ENCODE measurements around the gene NFIC. TPM values are rescaled to one million over a fixed set of nuclear protein-coding genes. Genes with fewer than 3 reads are reported as not detected.

Gene NFIC
- total RNA-seq, 1 experiment from 2014 or later, result 8.0 TPM

DNA sequence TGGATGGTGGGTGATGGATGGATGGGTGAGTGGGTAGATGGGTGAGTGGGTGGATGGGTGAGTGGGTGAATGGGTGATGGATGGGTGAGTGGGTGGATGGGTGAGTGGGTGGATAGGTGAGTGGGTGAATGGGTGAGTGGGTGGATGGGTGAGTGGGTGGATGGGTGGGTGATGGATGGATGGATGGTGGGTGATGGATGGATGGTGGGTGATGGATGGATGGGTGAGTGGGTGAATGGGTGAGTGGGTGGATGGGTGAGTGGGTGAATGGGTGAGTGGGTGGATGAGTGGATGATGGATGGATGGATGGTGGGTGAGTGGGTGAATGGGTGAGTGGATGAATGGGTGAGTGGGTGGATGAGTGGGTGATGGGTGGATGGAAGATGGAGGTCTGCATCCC, 111.1 kb downstream of the NFIC start:
- no peak overlapping the region for H3K9ac ChIP-seq (ENCODE audit: extremely low read depth, insufficient read length, low read length)

More for the DNA sequence above, 111.1 kb downstream of the NFIC start:
- Histone ChIP-seq H3K79me1 (ENCODE audit: insufficient read depth, low read depth, low read length, poor library complexity, severe bottlenecking) (no peaks in the 10 kb centered on the region), H3K9me3 (ENCODE audit: control insufficient read depth, low read depth, low read length) (no peaks in the 10 kb centered on the region), H3K4me1 (ENCODE audit: insufficient read depth, low read length) (no peaks in the 10 kb centered on the region), H3K14ac (ENCODE audit: insufficient read depth, low read length) (no peak overlapping the region), H2BK5ac (ENCODE audit: insufficient read length, low read length) (no peak overlapping the region), H4K8ac (replicated peaks; ENCODE audit: insufficient read length, low read depth, low read length) (no peak overlapping the region), H3K23me2 (ENCODE audit: insufficient read length, low read depth, low read length, poor library complexity, severe bottlenecking) (peaks cover 4% of the 10 kb centered on the region), H3T11ph (ENCODE audit: low read length) (no peak overlapping the region), H4K91ac (ENCODE audit: insufficient read length, low read depth, low read length) (no peak overlapping the region), H3K56ac (ENCODE audit: insufficient read length, low read depth, low read length) (no peak overlapping the region), H2BK120ac (ENCODE audit: low read depth, low read length, poor library complexity, severe bottlenecking) (no peak overlapping the region), H4K20me1 (ENCODE audit: control insufficient read depth, insufficient read depth, insufficient read length) (no peaks in the 10 kb centered on the region), H2BK20ac (ENCODE audit: low read depth, low read length, poor library complexity, severe bottlenecking) (no peak overlapping the region), H2AK5ac (ENCODE audit: insufficient read length, low read length) (no peak overlapping the region), H2BK12ac (ENCODE audit: insufficient read length, low read depth, low read length) (no peak overlapping the region), H4K5ac (ENCODE audit: insufficient read length, low read depth, low read length) (no peak overlapping the region), H3K4me2 (ENCODE audit: insufficient read depth, insufficient read length, low read length) (no peak overlapping the region), H2BK15ac (ENCODE audit: low read depth, low read length) (no peak overlapping the region), H3K79me2 (ENCODE audit: insufficient read depth, low read length) (no peaks in the 10 kb centered on the region), H2AFZ (ENCODE audit: low read length) (no peak overlapping the region), H3K27me3 (ENCODE audit: insufficient read depth, low read length) (no peaks in the 10 kb centered on the region), H3K18ac (ENCODE audit: insufficient read length, low read depth, low read length) (no peak overlapping the region), H3K4ac (ENCODE audit: low read depth, low read length) (no peak overlapping the region), H3K23ac (ENCODE audit: insufficient read length, low read depth, low read length) (no peak overlapping the region), H3K27ac (ENCODE audit: insufficient read length, low read depth, low read length) (no peak overlapping the region)
- no peaks in the 10 kb centered on the region; a peak in 1 of 7 replicates for H3K36me3 Mint-ChIP-seq (ENCODE audit: insufficient read depth in 1 of 3, low read depth in 3 of 3)
- H3K27ac Mint-ChIP-seq, result no peak overlapping the region
- H3K4me1 Mint-ChIP-seq, result peaks cover 8 to 23% of the 10 kb centered on the region in 2 experiments
- H3K4me3 Mint-ChIP-seq, result no peak overlapping the region
- peaks cover 7% of the 10 kb centered on the region for H3K27me3 Mint-ChIP-seq (ENCODE audit: low read depth)
- TF ChIP-seq, protein P1, sequence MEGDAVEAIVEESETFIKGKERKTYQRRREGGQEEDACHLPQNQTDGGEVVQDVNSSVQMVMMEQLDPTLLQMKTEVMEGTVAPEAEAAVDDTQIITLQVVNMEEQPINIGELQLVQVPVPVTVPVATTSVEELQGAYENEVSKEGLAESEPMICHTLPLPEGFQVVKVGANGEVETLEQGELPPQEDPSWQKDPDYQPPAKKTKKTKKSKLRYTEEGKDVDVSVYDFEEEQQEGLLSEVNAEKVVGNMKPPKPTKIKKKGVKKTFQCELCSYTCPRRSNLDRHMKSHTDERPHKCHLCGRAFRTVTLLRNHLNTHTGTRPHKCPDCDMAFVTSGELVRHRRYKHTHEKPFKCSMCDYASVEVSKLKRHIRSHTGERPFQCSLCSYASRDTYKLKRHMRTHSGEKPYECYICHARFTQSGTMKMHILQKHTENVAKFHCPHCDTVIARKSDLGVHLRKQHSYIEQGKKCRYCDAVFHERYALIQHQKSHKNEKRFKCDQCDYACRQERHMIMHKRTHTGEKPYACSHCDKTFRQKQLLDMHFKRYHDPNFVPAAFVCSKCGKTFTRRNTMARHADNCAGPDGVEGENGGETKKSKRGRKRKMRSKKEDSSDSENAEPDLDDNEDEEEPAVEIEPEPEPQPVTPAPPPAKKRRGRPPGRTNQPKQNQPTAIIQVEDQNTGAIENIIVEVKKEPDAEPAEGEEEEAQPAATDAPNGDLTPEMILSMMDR (conservative IDR thresholded peaks at IDR 0.05), result no peak
- no peak for DNase-seq
- 0 out of 5 replicates have a peak, but pooled peaks cover 0 to 8% of the 10 kb centered on the region in 2 experiments for H3K9me3 Mint-ChIP-seq
